SKM-1 treated with dmso at 0.1 percent for 144 hours (cell line): ENCODE results near the gene PSTK.

ENCODE experiments used
- DNase-seq: peaks from one replicate; lab custom pipeline; 2025; ENCODE audit not compliant: unreplicated experiment; lab: John Stamatoyannopoulos, UW

Gene PSTK

DNA sequence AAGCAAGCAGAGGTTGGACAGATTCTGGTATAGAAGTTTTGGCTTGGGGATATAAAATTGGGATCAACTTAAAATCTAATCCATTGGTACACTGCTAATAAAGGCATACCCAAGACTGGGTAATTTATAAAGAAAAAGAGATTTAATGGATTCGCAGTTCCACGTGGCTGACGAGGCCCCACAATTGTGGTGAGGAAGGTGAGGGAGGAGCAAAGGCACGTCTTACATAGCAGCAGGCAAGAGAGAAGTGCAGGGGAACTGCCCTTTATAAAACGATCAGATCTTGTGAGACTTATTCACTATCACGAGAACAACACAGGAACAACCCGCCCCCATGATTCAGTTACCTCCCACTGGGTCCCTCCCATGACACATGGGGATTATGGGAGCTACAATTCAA lies 38.3 kb downstream of the PSTK start:
- DNase-seq: no peak

DNA sequence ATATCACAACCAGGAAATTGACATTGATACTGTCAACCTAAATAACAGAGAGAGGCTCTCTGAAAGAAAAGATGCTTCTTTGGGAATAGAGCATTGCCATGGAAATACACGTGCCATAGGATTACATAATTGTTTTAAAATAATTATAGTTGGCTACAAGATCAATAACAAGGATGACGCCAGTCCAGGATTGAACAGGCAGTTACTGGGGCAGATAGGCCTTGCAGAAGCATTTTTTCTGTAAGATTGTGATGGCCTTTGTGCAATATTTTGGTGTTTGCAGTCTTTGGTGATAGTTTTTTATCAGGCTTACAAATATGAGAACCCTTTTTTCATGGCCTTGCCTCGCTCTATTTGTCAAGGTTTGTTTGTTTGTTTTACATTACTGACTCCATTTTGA lies 39.1 kb downstream of the PSTK start:
- no peak for DNase-seq

DNA sequence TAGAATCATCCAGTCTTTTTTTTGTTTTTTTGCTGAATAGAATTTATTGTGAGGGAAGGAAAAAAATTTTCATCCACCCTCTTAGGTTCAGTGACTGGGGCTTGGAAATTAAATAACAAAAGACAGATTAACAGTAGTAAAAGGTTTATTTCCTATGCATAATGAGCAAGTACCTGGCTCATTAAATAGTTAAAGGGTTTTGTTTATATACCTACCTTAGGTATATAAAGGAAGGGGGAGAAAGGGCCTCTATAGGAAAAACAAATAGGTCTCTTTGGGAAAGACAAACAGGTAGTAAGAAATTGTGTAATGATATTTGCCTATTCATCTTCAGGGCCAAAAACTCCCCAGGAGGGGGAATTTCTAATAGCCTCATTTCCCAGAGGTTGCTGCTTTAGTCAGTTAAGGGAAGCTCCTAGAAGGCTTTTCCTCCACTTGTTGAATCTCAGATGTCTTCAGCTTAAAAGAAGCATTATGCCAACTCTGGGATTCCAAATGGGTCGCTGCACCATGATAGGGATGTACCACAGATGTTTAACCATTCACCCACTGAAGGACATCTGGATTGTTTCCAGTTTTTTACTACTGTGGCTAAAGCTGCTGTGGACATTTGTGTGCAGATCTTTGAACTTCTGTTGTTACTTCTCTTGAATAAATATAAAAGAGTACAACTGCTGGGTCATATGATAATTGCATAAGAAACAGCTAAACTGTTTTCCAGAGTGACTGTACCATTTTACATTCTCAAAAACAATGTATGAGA lies 39.9 kb downstream of the PSTK start:
- no peak for DNase-seq

- DNase-seq: no peak
Measured at GRCh38 chr10:123021517-123021916, 41.3 kb downstream of the PSTK start.

DNA sequence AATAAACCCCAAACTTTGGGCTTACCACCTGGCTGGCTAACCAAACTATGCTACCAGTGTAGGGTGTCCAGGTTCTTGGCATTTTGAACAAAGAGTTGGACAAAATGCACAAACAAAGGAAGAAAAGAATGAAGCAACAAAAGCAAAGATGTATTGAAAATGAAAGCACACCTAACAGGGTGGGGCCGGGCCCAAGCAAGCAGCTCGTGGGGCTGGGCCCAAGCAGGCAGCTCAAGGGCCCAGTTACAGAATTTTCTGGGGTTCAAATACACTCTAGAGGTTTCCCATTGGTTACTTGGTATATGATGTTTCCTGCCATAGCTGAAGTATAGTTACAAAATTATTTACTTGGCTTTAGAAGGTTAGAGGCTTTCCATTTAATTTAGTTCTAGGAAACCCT lies 44.3 kb downstream of the PSTK start:
- DNase-seq: no peak

- DNase-seq: no peak
Measured at GRCh38 chr10:123026302-123026701, 46.1 kb downstream of the PSTK start.

- no peak for DNase-seq
Measured at GRCh38 chr10:123027861-123028260, 47.7 kb downstream of the PSTK start.

DNA sequence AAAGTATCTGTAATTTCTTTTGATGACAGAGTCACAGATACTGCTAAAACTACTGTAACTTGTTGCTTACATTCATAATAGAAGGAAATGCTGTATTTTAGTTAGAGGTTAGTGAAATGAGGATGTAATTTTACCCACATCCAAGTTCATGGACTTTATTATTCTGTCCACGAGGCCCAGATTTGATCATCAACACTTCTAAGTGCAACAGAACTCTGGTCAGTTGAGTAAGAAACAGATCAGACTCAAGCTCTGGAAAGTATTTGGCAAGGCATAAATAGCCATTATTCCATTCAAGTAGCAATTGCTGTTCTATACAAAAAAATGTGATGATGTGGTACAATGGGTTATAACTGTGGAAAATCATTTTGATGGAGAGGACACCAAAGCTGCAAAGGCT lies 50.9 kb downstream of the PSTK start:
- DNase-seq: no peak

DNA sequence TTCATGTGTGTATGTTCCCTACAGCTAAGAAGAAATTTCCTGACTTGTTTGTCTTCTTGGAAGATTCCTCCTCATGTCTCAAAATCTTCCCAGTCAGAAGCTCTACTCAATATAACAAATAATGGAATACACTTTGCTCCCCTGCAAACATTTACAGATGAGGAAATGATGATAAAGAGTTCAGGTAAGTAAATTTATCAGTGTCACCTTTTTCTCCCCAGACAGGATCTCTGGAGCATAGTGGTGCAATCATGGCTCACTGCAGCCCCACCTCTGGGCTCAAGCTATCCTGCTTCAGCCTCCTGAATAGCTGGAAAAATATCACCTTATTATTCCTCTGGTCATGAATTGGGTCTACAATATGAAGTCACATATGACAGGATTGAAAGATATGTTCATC lies 54.1 kb downstream of the PSTK start:
- no peak for DNase-seq

DNA sequence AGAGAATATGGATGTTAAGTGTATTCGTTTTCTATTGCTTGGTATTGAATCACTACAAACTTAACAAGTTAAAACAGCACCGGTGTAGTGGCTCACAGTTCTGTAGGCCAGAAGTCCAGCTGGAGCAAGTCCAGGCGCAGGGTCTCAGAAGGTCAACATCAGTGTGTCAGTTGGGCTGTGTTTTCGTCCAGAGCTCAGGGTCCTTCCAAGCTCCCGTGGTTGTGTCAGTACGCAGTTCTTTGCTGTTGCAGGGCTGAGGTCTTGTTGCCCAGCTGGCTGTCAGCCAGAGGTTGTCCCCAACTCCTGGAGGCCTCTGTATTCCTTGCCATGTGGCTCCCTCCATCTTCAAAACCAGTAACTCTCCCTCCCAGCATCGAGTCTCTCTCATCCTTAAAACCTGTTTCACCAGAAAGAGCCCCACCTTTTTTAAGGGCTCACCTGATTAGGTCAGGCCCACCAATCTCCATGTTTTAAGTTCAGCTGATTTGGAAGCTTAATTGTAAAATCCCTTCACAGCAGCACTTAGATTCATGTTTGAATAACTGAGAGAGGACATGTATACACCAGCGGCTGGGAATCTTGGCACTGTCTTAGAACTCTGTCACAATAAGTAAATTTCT lies 55.4 kb downstream of the PSTK start:
- DNase-seq: no peak

DNA sequence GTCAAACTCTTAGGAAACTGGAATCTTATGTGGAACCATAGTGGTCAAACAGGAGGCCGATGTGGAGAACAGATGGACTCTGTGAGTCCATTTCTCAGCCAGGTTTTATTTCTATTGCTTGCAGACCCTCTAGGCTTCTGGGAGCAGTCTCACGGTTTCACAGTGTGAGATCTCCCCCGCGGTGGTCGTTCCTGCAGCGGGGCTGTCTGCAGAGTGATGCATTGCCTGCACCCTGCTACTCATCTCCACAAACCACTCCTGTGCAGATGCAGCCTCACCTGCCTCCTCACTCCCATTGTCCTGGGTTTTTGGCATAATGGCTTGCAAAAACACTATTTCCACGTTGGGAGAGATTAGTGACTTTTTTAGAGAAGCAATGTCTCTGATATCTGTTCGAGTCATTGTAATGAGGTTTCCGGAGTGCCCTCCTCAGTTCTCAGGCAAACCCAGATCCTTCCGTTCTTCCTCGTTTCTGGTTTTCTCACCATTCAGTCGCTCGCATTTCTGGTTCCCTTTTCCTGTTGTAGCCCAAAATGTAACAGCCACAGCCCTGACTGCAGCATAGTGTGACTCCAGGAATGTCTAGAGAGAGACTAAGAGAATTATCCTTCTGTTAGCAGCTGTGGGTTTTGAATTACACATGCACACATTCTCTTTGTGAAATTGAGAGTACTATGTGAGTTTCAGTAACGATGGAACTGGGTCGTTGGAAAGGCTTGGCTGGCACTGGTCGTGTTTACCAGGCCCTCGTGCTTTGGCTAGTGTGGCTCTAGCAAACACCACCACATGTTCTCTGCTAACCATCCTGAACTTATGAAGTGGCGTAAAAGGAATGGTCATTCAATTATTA lies 58.8 kb downstream of the PSTK start:
- DNase-seq: no peak

- no peak for DNase-seq
Measured at GRCh38 chr10:123039632-123039930, 59.4 kb downstream of the PSTK start.
